LoVo (cell line): Measurements from ENCODE around the gene METTL21C.

Source experiments
- DNase-seq: peaks from one replicate; pipeline ENCODE4 v3.0.0-alpha.2; 2016; ENCODE audit warnings: low spot score

Gene METTL21C

GRCh38 chr13:102694937-102695336 is at the start of gene METTL21C:
TSS of gene METTL21C (minus strand) at chr13:102695044. CDS start at chr13:102694498, 546 bp downstream.
- DNase-seq, result no peak

- DNase-seq, result no peak
Observed at GRCh38 chr13:102742506-102742905, 47.7 kb upstream of the METTL21C start.

DNA sequence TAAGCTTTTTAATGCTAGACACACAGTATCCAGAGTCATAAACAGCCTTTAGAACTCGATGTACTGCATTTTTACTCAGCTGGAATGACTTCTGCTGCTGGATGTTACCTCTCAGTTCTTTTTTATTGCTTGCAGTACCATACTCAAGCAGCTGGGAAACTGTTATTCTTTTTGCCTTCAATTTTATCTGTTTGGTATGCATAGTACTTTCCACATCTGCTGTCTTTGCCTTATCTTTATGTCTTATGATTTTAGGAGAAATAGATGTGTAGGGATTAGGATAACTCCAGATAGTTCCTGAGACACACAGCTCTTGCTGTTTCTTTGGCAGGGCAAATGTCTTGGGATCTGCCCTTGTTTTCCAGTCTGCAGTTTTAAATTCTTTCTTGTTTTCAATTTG is 47.3 kb upstream of the METTL21C start:
- DNase-seq, result no peak

DNA sequence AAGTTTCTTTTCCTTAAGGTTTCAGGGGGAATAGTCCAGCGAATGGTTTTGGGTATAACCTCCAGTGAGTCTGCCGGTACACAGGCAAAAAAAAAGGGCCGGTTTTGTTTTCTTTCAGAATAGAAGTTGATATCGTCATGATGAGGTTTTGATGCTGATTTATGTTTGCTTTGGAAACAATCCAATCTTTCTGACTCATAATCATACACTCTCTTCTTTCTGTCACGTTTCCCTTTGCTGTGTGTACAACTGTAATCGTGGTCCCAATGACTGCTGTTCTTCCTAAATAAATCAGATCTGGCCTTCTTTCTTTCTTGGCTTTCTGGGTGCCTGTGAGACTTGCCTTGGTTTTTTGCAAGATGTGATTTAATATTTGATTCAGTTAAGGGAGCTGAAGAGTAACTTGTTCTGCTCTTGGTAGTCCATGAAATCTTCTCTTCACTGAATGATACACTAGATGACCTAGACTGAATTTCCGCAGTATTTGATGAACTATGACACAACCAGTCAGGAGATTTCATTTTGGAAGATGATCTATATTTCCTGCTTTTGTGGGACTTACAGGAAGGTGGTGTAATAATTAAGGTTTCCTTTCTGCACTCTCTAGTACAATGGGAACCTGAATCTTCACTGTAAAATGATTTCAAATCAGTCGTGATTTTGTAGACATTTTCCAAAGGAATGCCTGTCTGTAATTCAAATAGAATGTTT is 34.9 kb upstream of the METTL21C start:
- DNase-seq, result peak; percentile 51

GRCh38 chr13:102726430-102726829 is 31.6 kb upstream of the METTL21C start:
- no peak for DNase-seq

DNA sequence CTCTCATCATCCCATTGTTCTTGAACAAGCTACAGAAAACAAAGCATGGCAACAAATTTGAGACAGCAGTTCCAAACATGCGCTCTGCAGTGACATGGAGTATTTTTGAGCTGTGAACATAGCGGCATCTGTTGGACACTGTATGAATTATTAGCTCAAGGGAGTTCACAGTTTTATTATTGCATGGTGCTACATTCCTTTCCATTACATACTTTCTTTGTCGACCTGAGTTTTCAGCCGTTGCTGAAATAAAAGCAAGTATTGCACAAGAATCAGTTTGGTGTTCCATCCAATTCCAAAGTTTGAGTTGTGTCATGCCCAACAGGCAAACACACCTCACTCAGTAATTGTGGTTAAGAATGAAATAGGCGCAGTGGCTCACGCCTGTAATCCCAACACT is 30.1 kb upstream of the METTL21C start:
- peak; percentile 44 for DNase-seq

DNA sequence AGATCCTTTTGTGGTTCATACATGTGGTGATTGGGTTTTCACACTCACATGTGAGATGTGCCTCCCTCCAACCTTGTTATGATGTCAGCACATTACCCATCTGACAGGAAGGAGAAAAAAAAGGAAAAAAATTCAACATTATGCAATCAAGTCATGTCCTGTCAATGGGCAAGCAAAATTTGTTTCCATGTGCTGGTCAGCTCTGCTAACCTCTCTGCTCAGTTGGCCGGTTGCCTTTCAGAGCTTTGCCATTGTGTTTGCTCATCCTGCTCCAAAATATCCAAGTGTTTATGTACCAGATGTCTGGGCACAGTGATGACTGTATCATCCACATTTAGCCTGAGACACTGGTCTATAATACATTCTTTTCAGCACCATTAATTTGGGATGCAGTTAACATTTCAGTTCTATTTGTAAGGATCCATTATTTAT is 27.0 kb upstream of the METTL21C start:
- no peak for DNase-seq

- no peak for DNase-seq
Observed at GRCh38 chr13:102718746-102719145, 23.9 kb upstream of the METTL21C start.

GRCh38 chr13:102715447-102715846 is 20.6 kb upstream of the METTL21C start:
- no peak for DNase-seq

DNA sequence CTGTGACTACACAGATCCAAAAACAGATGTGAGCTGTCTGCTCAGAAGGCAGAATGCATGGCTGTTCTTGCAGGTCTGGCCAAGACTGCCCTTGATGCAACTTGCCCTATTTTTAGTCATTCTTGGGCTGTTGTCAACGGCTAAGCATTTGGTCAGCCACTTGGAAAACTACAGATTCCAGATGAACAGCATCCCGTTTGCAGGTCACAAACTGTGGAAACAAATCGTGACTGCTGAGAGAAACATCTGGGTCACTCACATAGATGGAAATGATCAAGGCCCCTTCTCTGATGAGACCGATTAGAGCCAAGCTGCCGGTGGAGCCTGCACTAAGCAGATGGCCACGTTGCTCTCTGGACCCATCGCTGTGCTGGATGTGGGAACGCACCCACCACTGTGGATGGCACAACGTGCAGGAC is 15.4 kb upstream of the METTL21C start:
- DNase-seq, result no peak

DNA sequence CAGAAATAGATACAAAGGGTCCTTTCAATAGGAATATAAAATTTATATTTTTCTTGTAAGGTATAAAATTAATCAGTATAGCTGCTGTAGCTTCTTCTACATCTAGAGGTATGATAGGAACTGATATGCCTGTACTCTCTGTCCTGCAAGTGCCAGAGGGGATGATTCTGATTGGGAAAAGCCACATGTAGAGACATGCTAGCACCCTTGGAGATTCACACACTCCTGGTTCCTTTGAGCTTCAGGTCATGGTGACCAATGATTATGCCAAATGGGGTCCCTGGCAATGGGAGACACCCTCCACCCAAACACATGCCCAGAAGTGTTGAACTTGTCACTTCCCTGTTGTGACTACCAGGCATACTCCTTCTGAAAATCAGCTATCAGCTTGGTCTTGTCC is 14.7 kb upstream of the METTL21C start:
- DNase-seq, result no peak

DNA sequence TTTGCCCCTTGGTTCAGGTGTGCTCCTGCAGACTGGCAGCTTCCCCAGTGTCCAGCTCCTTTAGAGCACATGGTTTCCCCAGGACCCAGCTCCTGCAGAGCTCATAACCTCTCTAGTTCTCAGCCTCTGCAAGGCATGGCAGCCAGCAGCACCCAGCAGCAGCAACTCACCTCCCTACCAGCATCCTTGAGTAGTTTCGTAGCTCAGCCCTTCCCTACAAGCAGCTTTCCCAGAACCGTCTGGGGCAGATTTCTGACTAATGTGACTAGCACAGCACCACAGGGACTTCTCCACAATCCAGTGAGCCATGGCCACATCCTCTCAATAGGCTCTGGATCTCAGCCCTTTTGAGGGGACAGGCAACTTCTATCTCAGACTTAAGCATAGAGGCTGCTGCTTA is 14.1 kb upstream of the METTL21C start:
- no peak for DNase-seq

DNA sequence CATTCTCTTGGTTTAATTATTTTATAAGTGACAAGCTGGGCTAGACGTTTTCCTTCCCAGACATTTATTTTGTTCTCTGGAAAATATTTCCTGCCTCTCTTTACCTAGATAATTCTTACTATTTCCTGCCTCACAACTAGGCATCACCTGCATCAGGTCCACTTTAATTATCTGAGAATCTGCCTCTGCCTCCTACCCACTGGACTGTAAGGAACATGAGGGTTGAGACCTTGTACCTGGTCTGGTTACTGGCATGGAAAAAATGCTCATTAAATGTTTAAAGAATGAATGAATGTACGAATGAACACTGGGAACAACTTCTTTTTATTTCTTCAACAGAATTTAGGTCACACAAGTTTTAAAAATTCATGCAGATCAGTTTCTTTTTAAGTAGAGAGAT is 13.4 kb upstream of the METTL21C start:
- DNase-seq, result no peak

GRCh38 chr13:102707467-102707866 is 12.6 kb upstream of the METTL21C start:
- peak; percentile 69 for DNase-seq

GRCh38 chr13:102704238-102705058 is 9.6 kb upstream of the METTL21C start:
- no peak for DNase-seq

- no peak for DNase-seq
Observed at GRCh38 chr13:102703726-102704035, 8.8 kb upstream of the METTL21C start.

DNA sequence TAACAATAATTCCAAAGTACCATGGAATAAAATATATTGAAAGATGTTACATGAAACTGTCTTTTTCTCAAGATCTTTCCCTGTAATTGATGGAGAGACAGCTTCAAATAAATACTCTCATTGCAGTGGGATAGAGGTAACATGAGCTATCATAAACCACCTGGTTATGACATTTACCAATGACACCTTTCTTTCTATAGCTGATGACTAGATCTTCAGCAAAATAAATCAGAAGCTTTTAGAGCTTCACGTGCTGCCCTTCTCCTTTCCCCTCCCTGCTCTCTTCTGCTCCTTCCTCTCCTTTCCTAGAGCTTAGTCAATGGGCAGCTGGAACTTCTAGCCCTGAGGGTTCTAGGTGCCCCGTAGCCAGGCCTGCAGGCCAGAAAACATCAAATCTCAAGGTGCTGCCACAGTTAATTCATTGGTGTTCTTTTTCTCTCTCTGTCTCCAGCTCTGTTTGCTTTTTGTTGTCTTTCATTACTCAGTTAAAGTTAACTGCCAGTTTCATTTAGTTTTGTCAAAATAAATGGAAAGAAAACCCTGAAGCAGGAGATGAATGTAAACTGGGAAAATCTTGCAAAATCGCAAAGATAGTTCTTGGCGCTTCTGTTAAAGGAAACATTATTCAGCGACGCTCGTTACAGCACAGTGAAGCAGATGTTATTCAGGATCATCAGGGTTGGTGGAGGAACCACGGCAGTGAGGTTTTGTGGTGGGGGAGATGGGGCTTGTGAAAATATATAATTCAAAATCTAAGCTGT is 8.3 kb upstream of the METTL21C start:
- no peak for DNase-seq

GRCh38 chr13:102701331-102701730 is 6.5 kb upstream of the METTL21C start:
- DNase-seq, result no peak

DNA sequence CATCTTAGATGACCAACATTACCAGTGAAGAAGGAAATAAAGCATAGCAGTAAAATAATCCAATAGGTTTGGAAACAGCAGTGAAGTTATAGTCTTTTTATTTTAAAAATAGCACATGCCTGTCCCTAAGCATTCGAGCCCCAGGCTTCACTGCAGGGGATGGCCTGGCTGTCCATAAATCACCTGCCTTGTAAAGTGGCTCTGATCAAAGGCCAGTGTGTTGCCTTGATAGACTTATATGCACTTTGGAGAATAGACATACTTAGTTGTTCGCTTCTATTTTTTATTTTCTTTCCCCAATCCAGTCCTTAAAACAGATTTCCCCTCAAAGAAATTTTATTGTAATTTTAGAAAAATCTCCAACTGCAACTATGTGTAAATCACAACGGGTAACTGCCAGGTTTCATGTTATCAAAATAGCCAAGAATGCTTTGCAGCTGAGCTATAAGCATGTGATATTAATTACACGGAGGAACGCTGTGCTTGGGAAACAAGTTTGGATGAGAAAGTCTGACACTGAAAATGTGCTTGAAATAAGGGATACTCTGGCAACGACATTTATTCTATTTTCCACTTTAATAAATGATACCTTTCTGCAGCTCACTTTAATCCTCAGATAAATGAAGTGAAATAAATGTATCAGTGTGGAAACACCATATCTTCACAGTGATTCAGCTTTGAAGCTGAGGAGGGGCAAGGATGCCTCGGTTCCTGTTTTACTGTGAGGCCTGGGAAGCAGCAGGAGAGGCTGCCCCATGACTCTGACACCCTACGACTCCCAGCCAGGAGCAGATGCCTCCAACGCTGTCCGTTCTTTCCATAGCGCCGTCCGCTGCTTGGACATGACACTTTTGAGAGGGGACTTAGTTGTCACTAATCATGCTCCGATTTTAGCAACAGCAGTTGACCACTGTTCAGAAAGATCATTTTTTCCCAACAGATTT is 5.5 kb upstream of the METTL21C start:
- no peak for DNase-seq

GRCh38 chr13:102699504-102699903 is 4.7 kb upstream of the METTL21C start:
- no peak for DNase-seq

DNA sequence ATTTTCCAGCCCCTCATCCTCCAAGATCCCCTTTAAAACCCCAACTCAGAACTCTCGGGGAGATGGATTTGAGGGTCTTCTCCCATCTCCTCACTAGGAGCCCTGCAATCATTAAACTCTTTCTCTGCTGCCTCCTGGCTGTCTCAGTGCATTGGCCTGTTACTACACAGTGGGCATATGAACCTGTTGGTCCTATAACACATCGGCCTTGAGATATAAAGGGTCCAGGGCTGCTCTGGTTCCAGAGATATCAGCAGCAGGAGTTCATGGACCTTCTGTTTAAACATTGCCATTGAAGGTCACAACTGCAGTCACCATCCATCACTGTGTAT is 3.8 kb upstream of the METTL21C start:
- no peak for DNase-seq
